ENCODE results near the gene ATXN3. TPM values are rescaled to one million over a fixed set of nuclear protein-coding genes. Genes with fewer than 3 reads are reported as not detected.

ATXN3 gene
- total RNA-seq, 1 experiment from 2014 or later = 27.6 TPM

DNA sequence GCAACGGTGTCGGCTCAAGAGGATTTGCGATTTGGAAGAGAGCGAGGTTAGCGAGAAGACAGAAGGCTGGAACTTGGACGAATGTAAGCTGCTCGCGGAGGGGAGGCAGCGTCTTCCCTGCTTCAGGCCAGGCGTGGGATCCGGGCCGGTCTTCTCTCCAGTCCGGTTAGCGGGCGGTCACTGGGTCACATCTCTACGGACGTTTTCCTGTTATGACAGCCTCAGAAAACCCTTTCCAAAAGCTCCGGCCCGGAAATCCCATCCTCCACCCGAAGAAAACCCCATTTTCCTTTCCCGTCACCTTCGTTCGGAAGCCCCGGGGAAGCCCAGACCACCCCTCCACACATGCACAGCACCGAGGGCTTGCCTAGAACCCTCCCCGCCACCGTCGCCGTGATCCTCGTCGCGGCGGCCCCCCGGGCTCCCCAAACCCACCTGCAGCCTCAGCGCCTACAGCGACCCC is 14.9 kb upstream of the ATXN3 start:
- ATAC-seq (peak; percentile 46), DNase-seq (ENCODE audit: low read depth, low spot score) (no peak)
- H3K4me2 ChIP-seq (ENCODE audit: low read length) = peak overlapping the region; percentile 83
- peak overlapping the region; percentile 95 for H3K9ac ChIP-seq (ENCODE audit: low read length)
- no peaks in the 10 kb centered on the region for H3K9me2 ChIP-seq (ENCODE audit: insufficient read depth)
- H2AFZ ChIP-seq (ENCODE audit: low read depth, low read length, poor library complexity, severe bottlenecking) = peak overlapping the region; percentile 90
- H4K20me1 ChIP-seq (ENCODE audit: insufficient read depth) = no peaks in the 10 kb centered on the region
- no peaks in the 10 kb centered on the region for H3K27me3 ChIP-seq (ENCODE audit: insufficient read depth, low read length)
- peak overlapping the region; percentile 88 to 96 for H3K4me3 ChIP-seq (replicated peaks in 1 of 2; ENCODE audit: low read depth in 1 of 2, low read length in 2 of 2)
- peaks cover 0 to 8% of the 10 kb centered on the region in 2 experiments; a peak in 2 of 4 replicates for H3K4me1 ChIP-seq (ENCODE audit: control insufficient read depth in 1 of 2, insufficient read depth in 2 of 2, low read length in 2 of 2)
- ChIA-PET CTCF (interaction anchor here (1.1 to 9.6 kb wide), 2 partner anchors 14 kb away, joined by 4 to 77 read pairs; partner anchors contain the start of gene ATXN3), POLR2A (interaction anchor here (0.6 to 3.2 kb wide), 3 partner anchors 12 to 18 kb away, joined by 3 to 21 read pairs (median 4); partner anchors contain the start of gene ATXN3), RAD21 (ENCODE audit: low non-redundant PET in 1 of 2, low total read pairs in 2 of 2, uncharacterized antibody in 2 of 2, unreplicated experiment in 2 of 2) (interaction anchor here in 1 of 2 experiments (1.3 kb wide), 1 partner anchor 231 kb away, joined by 3 read pairs; no protein-coding TSS in a partner anchor)
- TSS peak; percentile 84 for BruUV-seq (replicated peaks)
- H3K36me3 ChIP-seq (ENCODE audit: control insufficient read depth in 1 of 2, insufficient read depth in 2 of 2, low read length in 2 of 2) = peaks cover 0 to 3% of the 10 kb centered on the region in 2 experiments; a peak in 2 of 4 replicates
- no peak for TF ChIP-seq JUND (IDR thresholded peaks at IDR 0.05)
- TF ChIP-seq EZH2phosphoT487 (IDR thresholded peaks at IDR 0.05; ENCODE audit: borderline replicate concordance) = no peak
- no peak for TF ChIP-seq TCF7L2 (IDR thresholded peaks at IDR 0.05; ENCODE audit: borderline replicate concordance, extremely low read depth, insufficient read depth, insufficient read length)
- no peak for TF ChIP-seq YY1 (IDR thresholded peaks at IDR 0.05; ENCODE audit: extremely low read depth, insufficient replicate concordance, low read depth, low read length)
- TF ChIP-seq POLR2AphosphoS5 (IDR thresholded peaks at IDR 0.05; ENCODE audit: low read depth, low read length) = peak; percentile 88; the same call in 1 of the 2 replicates
- 0 out of 2 replicates have a peak, but pooled peaks have one; percentile 21 for TF ChIP-seq SIN3A (IDR thresholded peaks at IDR 0.05; ENCODE audit: low read depth)
- TF ChIP-seq ZFX (IDR thresholded peaks at IDR 0.05) = no peak
- TF ChIP-seq SP1 (IDR thresholded peaks at IDR 0.05; ENCODE audit: low read depth) = no peak
- H3K9me3 ChIP-seq (ENCODE audit: control insufficient read depth in 1 of 2, insufficient read depth in 1 of 2, low read depth in 1 of 2, low read length in 2 of 2) = no peaks in the 10 kb centered on the region
- H3K27ac ChIP-seq (ENCODE audit: low read depth, low read length) = peak overlapping the region; percentile 88
- intact Hi-C loops (cut with micrococcal nuclease) = no loop called here
- H3K79me2 ChIP-seq (ENCODE audit: insufficient read depth, low read length) = peaks cover 51% of the 10 kb centered on the region

DNA sequence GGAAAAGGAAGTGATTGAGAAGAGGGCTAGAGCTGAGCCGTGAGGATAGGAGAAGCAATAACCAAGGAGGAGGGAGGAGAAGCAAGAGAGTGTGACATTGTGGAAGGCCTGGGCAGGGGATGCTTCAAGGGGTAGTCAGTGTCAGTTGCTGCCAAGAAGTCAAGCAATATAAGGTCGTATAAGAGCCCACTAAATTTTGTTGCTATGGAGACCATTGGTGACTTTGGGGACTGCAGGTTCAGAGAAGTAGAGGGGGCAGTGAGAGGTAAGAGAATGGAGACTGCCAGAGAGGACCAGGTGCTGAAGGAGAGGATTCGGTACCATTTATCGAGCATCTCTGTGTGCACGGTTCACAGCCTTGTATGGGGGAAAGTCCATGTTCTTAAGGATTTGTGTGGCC is 3.1 kb upstream of the ATXN3 start:
- peaks cover 14% of the 10 kb centered on the region for H3K79me2 ChIP-seq (ENCODE audit: insufficient read depth, low read length)
- RAD21 ChIA-PET (ENCODE audit: low non-redundant PET in 1 of 2, low total read pairs in 2 of 2, uncharacterized antibody in 2 of 2, unreplicated experiment in 2 of 2) = no interaction called here
- DNase-seq (ENCODE audit: low read depth, low spot score) (no peak), ATAC-seq (no peak)
- H3K27me3 ChIP-seq (ENCODE audit: insufficient read depth, low read length) = no peaks in the 10 kb centered on the region
- H3K9me3 ChIP-seq (ENCODE audit: control insufficient read depth in 1 of 2, insufficient read depth in 1 of 2, low read depth in 1 of 2, low read length in 2 of 2) = no peaks in the 10 kb centered on the region
- POLR2A ChIA-PET = no interaction called here
- no peak overlapping the region for H3K27ac ChIP-seq (ENCODE audit: low read depth, low read length)
- H3K36me3 ChIP-seq (ENCODE audit: control insufficient read depth in 1 of 2, insufficient read depth in 2 of 2, low read length in 2 of 2) = no peaks in the 10 kb centered on the region
- H3K9me2 ChIP-seq (ENCODE audit: insufficient read depth) = no peaks in the 10 kb centered on the region
- H2AFZ ChIP-seq (ENCODE audit: low read depth, low read length, poor library complexity, severe bottlenecking) = no peak overlapping the region
- H3K9ac ChIP-seq (ENCODE audit: low read length) = no peak overlapping the region
- no peaks in the 10 kb centered on the region for H4K20me1 ChIP-seq (ENCODE audit: insufficient read depth)
- H3K4me2 ChIP-seq (ENCODE audit: low read length) = no peak overlapping the region
- BruUV-seq (replicated peaks) = no TSS peak
- CTCF ChIA-PET = no interaction called here
- H3K4me3 ChIP-seq (replicated peaks in 1 of 2; ENCODE audit: low read depth in 1 of 2, low read length in 2 of 2) = no peak overlapping the region
- peaks cover 3 to 10% of the 10 kb centered on the region in 2 experiments for H3K4me1 ChIP-seq (ENCODE audit: control insufficient read depth in 1 of 2, insufficient read depth in 2 of 2, low read length in 2 of 2)
- intact Hi-C loops (cut with micrococcal nuclease) = no loop called here
- TF ChIP-seq RAD21 (IDR thresholded peaks at IDR 0.05; ENCODE audit: low read depth) = no peak
- TF ChIP-seq EGR1 (IDR thresholded peaks at IDR 0.05; ENCODE audit: low read depth) = no peak
- no peak for TF ChIP-seq ZFX (IDR thresholded peaks at IDR 0.05)
- TF ChIP-seq ELF1 (IDR thresholded peaks at IDR 0.05; ENCODE audit: borderline replicate concordance, low read depth) = no peak
- no peak for TF ChIP-seq EZH2 (IDR thresholded peaks at IDR 0.05)
- TF ChIP-seq, protein P1, sequence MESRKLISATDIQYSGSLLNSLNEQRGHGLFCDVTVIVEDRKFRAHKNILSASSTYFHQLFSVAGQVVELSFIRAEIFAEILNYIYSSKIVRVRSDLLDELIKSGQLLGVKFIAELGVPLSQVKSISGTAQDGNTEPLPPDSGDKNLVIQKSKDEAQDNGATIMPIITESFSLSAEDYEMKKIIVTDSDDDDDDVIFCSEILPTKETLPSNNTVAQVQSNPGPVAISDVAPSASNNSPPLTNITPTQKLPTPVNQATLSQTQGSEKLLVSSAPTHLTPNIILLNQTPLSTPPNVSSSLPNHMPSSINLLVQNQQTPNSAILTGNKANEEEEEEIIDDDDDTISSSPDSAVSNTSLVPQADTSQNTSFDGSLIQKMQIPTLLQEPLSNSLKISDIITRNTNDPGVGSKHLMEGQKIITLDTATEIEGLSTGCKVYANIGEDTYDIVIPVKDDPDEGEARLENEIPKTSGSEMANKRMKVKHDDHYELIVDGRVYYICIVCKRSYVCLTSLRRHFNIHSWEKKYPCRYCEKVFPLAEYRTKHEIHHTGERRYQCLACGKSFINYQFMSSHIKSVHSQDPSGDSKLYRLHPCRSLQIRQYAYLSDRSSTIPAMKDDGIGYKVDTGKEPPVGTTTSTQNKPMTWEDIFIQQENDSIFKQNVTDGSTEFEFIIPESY (IDR thresholded peaks at IDR 0.05; ENCODE audit: extremely low read depth, insufficient replicate concordance, low read length) = no peak
- TF ChIP-seq, protein P2, sequence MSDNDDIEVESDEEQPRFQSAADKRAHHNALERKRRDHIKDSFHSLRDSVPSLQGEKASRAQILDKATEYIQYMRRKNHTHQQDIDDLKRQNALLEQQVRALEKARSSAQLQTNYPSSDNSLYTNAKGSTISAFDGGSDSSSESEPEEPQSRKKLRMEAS (IDR thresholded peaks at IDR 0.05) = no peak
- TF ChIP-seq SP1 (IDR thresholded peaks at IDR 0.05; ENCODE audit: low read depth) = no peak
- no peak for TF ChIP-seq JUND (IDR thresholded peaks at IDR 0.05)
- TF ChIP-seq SIN3A (IDR thresholded peaks at IDR 0.05; ENCODE audit: low read depth) = no peak
- no peak for TF ChIP-seq FOSL1 (IDR thresholded peaks at IDR 0.05; ENCODE audit: low read depth)
- no peak for TF ChIP-seq EZH2phosphoT487 (IDR thresholded peaks at IDR 0.05; ENCODE audit: borderline replicate concordance)
- TF ChIP-seq, protein P3, sequence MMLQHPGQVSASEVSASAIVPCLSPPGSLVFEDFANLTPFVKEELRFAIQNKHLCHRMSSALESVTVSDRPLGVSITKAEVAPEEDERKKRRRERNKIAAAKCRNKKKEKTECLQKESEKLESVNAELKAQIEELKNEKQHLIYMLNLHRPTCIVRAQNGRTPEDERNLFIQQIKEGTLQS (IDR thresholded peaks at IDR 0.05) = no peak
- no peak for TF ChIP-seq ZNF274 (IDR thresholded peaks at IDR 0.05; ENCODE audit: low read depth, low read length)
- no peak for TF ChIP-seq CBX3 (IDR thresholded peaks at IDR 0.05; ENCODE audit: low read depth)
